ENCODE results near the gene GATAD1. TPM values are rescaled to one million over a fixed set of nuclear protein-coding genes. Genes with fewer than 3 reads are reported as not detected.

Gene GATAD1
- total RNA-seq, 1 experiment from 2014 or later: 38.2 TPM

- H3K36me3 ChIP-seq (ENCODE audit: control insufficient read depth, insufficient read depth, low read length): no peaks in the 10 kb centered on the region
- TF ChIP-seq CTCF (IDR thresholded peaks at IDR 0.05; ENCODE audit: insufficient read depth in 1 of 2, low read depth in 1 of 2, low read length in 1 of 2, severe bottlenecking in 1 of 2, unreplicated experiment in 1 of 2): no peak
- Mint-ChIP-seq H3K27ac (ENCODE audit: unreplicated experiment) (no peak overlapping the region), H3K36me3 (ENCODE audit: insufficient read depth, unreplicated experiment) (peaks cover 17% of the 10 kb centered on the region), H3K9me3 (ENCODE audit: unreplicated experiment) (no peaks in the 10 kb centered on the region), H3K4me3 (ENCODE audit: unreplicated experiment) (no peak overlapping the region), H3K4me1 (ENCODE audit: low read depth, unreplicated experiment) (no peaks in the 10 kb centered on the region), H3K27me3 (ENCODE audit: insufficient read depth, unreplicated experiment) (no peaks in the 10 kb centered on the region)
- BruUV-seq (replicated peaks): no TSS peak
- no peaks in the 10 kb centered on the region for H3K27me3 ChIP-seq (replicated peaks; ENCODE audit: control insufficient read depth, insufficient read depth, low read length)
- H3K9me3 ChIP-seq: no peaks in the 10 kb centered on the region
- H3K4me1 ChIP-seq: no peaks in the 10 kb centered on the region
- no peak for DNase-seq
- intact Hi-C loops (cut with micrococcal nuclease; ENCODE audit: unreplicated experiment): no loop called here
- ChIA-PET POLR2A (no interaction called here), CTCF (no interaction called here)
- no peak overlapping the region for H3K4me3 ChIP-seq (ENCODE audit: low read depth, low read length)
Observed at GRCh38 chr7:92508946-92509345, 61.7 kb downstream of the GATAD1 start.

Other genes starting within 250 kb of the GATAD1 start
- 50.3 and 54.4 TPM in 2 replicates for gene KRIT1, start 201.6 kb upstream of the GATAD1 start, total RNA-seq (2022)
- gene ANKIB1, start 201.5 kb upstream of the GATAD1 start, total RNA-seq (2022): 56.6 and 57.2 TPM in 2 replicates
- gene ERVW-1, start 30.5 kb downstream of the GATAD1 start, total RNA-seq (2022): 0.51 TPM in 1 of 2 replicates, not detected in the other
- gene PEX1, start 81.0 kb downstream of the GATAD1 start, total RNA-seq (2022): 19.5 and 20.1 TPM in 2 replicates
- gene RBM48, start 81.3 kb downstream of the GATAD1 start, total RNA-seq (2022): 14.2 and 14.4 TPM in 2 replicates
- 41.9 and 42.5 TPM in 2 replicates for gene FAM133B, start 142.9 kb downstream of the GATAD1 start, total RNA-seq (2022)

Measured in Caco-2 (cell line).